Endothelial cell of umbilical vein (primary cell): ENCODE data around the gene CCDC157. TPM values are rescaled to one million over a fixed set of nuclear protein-coding genes. Genes with fewer than 3 reads are reported as not detected.

Experiments
- BruUV-seq: library from RNA; stranded (reverse); fragments of 400-500 nt; replicated peaks from 2 replicates; lab custom pipeline; 2021; lab: Mats Ljungman, UMichigan
- CTCF ChIA-PET: fragments of 300-600, 350-600 bp; sonication (Branson Sonifier 250); formaldehyde crosslinking; loops from one replicate; lab custom pipeline; 2021; ENCODE audit warnings: antibody characterized with exemption, inconsistent platforms; lab: Charles Lee
- POLR2A ChIA-PET: fragments of 300-600, 350-600 bp; sonication (Branson Sonifier 250); formaldehyde crosslinking; loops from one replicate; lab custom pipeline; 2021; ENCODE audit warnings: antibody characterized with exemption, inconsistent platforms; lab: Charles Lee
- DNase-seq: peaks from one replicate; pipeline ENCODE4 v3.0.0-alpha.2; 2011; ENCODE audit warnings: low read depth, low spot score
- FAIRE-seq: peaks from 2 replicates; lab custom pipeline; 2011; peaks lifted over from hg19 to GRCh38; lab: Jason Lieb, UNC
- H2AFZ ChIP-seq: 2 replicates; pipeline ENCODE4 v1.6.0; 2012; ENCODE audit warnings: low read depth, low read length, control low read depth, inconsistent platforms
- H3K27ac ChIP-seq: 2 replicates; pipeline ENCODE4 v1.5.1; 2011; ENCODE audit warnings: low read depth, mild to moderate bottlenecking, control low read depth, low read length, moderate library complexity; ENCODE audit not compliant: insufficient read depth
- H3K27me3 ChIP-seq, 2 experiments: 2 replicates each; pipeline versions ENCODE4 v1.6.0 to v1.6.1; 2011; ENCODE audit warnings: low read length in 2 of 2, mixed read lengths in 1 of 2; ENCODE audit not compliant: control insufficient read depth in 2 of 2, insufficient read depth in 2 of 2
- H3K36me3 ChIP-seq, 2 experiments: 2 replicates in 1 of 2; 3 replicates in 1 of 2; pipeline ENCODE4 v1.5.1; 2011; ENCODE audit warnings: low read length in 2 of 2, mild to moderate bottlenecking in 1 of 2, moderate library complexity in 1 of 2; ENCODE audit not compliant: control insufficient read depth in 2 of 2, insufficient read depth in 2 of 2; ENCODE audit errors: extremely low read depth in 1 of 2
- H3K4me1 ChIP-seq: 3 replicates; pipeline ENCODE4 v1.5.1; 2011; ENCODE audit warnings: mild to moderate bottlenecking, low read length; ENCODE audit not compliant: control insufficient read depth, insufficient read depth; ENCODE audit errors: extremely low read depth
- H3K4me2 ChIP-seq: 2 replicates; pipeline ENCODE4 v1.6.1; 2011; ENCODE audit warnings: low read length, control low read depth, mixed read lengths; ENCODE audit not compliant: insufficient read depth
- H3K4me3 ChIP-seq, 3 experiments: fragments of 200-600 bp in 1 of 3; sonication (generic), shearing (Covaris generic) in 1 of 3; replicated peaks in 1 of 3; 2 replicates each; pipeline ENCODE4 v1.5.1; 2011 to 2016; ENCODE audit warnings: control low read depth in 3 of 3, low read length in 3 of 3, mild to moderate bottlenecking in 2 of 3, inconsistent platforms in 1 of 3, low read depth in 1 of 3, moderate library complexity in 1 of 3; ENCODE audit not compliant: insufficient read depth in 1 of 3
- H3K79me2 ChIP-seq: 2 replicates; pipeline ENCODE4 v1.6.0; 2012; ENCODE audit warnings: low read length, inconsistent platforms; ENCODE audit not compliant: control insufficient read depth, insufficient read depth
- H3K9ac ChIP-seq: replicated peaks from 2 replicates; pipeline ENCODE3; 2011; ENCODE audit warnings: low read length, control low read depth; ENCODE audit not compliant: insufficient read depth; ENCODE audit errors: extremely low read depth
- H3K9me1 ChIP-seq: replicated peaks from 3 replicates; pipeline ENCODE4 v1.6.0; 2011; ENCODE audit warnings: mild to moderate bottlenecking, low read length; ENCODE audit not compliant: control insufficient read depth, insufficient read depth; ENCODE audit errors: extremely low read depth
- H3K9me3 ChIP-seq: replicated peaks from 2 replicates; pipeline ENCODE4 v1.5.1; 2012; ENCODE audit warnings: low read length, inconsistent platforms; ENCODE audit not compliant: control insufficient read depth, insufficient read depth
- H4K20me1 ChIP-seq: replicated peaks from 2 replicates; pipeline ENCODE3; 2011; ENCODE audit warnings: mild to moderate bottlenecking, low read length; ENCODE audit not compliant: control insufficient read depth, insufficient read depth; ENCODE audit errors: extremely low read depth
- EZH2 ChIP-seq: IDR thresholded peaks from 2 replicates; pipeline ENCODE4 v1.6.1; 2012; ENCODE audit warnings: borderline replicate concordance, low read depth, mild to moderate bottlenecking, moderate library complexity, low read length, inconsistent platforms; ENCODE audit not compliant: severe bottlenecking
- FOS ChIP-seq: IDR thresholded peaks from 2 replicates; pipeline ENCODE4 v1.6.1; 2011; ENCODE audit warnings: mild to moderate bottlenecking, low read length, moderate library complexity, borderline replicate concordance; ENCODE audit not compliant: insufficient read depth
- MYC ChIP-seq: IDR thresholded peaks from one replicate; pipeline ENCODE4 v1.6.1; 2011; ENCODE audit warnings: mild to moderate bottlenecking, low read depth, low read length
- POLR2A ChIP-seq: IDR thresholded peaks from 2 replicates; pipeline ENCODE4 v1.6.1; 2012; ENCODE audit warnings: low read depth, mild to moderate bottlenecking, control low read depth, low read length
- POLR2AphosphoS5 ChIP-seq: IDR thresholded peaks from 2 replicates; pipeline ENCODE4 v1.6.1; 2012; ENCODE audit warnings: low read depth, mild to moderate bottlenecking, control low read depth, low read length, moderate library complexity; ENCODE audit not compliant: insufficient read depth
- dilution Hi-C: fragments of 300-500 bp; cut with MboI; formaldehyde crosslinking; loops from one replicate; pipeline ENCODE4 v1.15.0; 2019; ENCODE audit warnings: low sequenced_read_pairs; ENCODE audit not compliant: extremely low pct_ligation_motif_present
- intact Hi-C: fragments of 100-400 bp; cut with micrococcal nuclease; formaldehyde crosslinking; loops from one replicate; pipeline ENCODE4 v1.10.0; 2022
- polyA plus RNA-seq, 4 experiments: library from polyadenylated mRNA; depleted of rRNA in 3 of 4; stranded (reverse) in 3 of 4; unstranded in 1 of 4; fragments of >200 nt; gene quantifications; 2 replicates each; pipeline versions ENCODE4 v1.2.1 to v1.2.3, GENCODE V29; 2011 to 2012; ENCODE audit warnings: missing spikeins in 1 of 4
- total RNA-seq: library from RNA; stranded (reverse); gene quantifications from 2 replicates; pipeline ENCODE4 v1.2.3, GENCODE V29; 2021
- TF ChIP-seq, protein P1 (sequence below): IDR thresholded peaks from 2 replicates; pipeline ENCODE4 v1.6.1; 2011; ENCODE audit not compliant: insufficient read depth, insufficient read length

CCDC157 gene
- total and polyA plus RNA-seq, 2 donors (not counting 3 experiments of a cell fraction or from before 2014, with no cell fraction given): 2.1 to 3.1 TPM

DNA sequence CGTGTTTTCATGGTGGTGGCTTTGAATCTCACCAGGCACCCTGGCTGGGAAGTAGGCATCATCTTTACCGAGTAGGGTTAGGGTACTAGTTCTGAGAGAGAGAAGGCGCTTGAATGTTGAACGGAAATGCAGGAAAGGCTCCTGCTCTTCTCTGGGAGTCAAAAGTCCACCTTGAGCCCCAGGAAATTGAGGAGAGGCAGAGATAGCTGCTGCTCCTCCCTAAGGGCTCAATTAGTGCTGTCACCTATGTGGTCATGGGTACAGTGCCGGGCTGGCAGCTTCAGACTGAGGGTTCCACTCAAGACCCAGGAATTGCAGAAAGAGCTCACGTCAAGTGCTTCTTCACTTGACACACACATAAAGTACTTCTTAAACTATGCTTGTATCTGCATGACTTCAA, 1.7 kb downstream of the CCDC157 start:
- Histone ChIP-seq H2AFZ (no peak overlapping the region), H3K4me1 (peaks cover 15% of the 10 kb centered on the region), H3K9ac (no peak overlapping the region), H3K9me3 (no peaks in the 10 kb centered on the region), H3K27me3 (no peaks in the 10 kb centered on the region), H3K79me2 (peaks cover 28% of the 10 kb centered on the region), H3K4me2 (no peak overlapping the region), H3K9me1 (no peaks in the 10 kb centered on the region), H3K4me3 (no peak overlapping the region), H3K36me3 (no peaks in the 10 kb centered on the region), H3K27ac (no peak overlapping the region), H4K20me1 (no peaks in the 10 kb centered on the region)
- DNase-seq (no peak), FAIRE-seq (no peak)
- BruUV-seq: no TSS peak
- dilution Hi-C loops: no loop called here
- intact Hi-C loops: no loop called here
- CTCF ChIA-PET: interaction anchor here (0.6 to 3.3 kb wide), 3 partner anchors 29 to 297 kb away, joined by 3 to 15 read pairs (median 10); partner anchors contain the start of gene RNF215
- no peak for TF ChIP-seq POLR2AphosphoS5
- POLR2A ChIA-PET: no interaction called here

DNA sequence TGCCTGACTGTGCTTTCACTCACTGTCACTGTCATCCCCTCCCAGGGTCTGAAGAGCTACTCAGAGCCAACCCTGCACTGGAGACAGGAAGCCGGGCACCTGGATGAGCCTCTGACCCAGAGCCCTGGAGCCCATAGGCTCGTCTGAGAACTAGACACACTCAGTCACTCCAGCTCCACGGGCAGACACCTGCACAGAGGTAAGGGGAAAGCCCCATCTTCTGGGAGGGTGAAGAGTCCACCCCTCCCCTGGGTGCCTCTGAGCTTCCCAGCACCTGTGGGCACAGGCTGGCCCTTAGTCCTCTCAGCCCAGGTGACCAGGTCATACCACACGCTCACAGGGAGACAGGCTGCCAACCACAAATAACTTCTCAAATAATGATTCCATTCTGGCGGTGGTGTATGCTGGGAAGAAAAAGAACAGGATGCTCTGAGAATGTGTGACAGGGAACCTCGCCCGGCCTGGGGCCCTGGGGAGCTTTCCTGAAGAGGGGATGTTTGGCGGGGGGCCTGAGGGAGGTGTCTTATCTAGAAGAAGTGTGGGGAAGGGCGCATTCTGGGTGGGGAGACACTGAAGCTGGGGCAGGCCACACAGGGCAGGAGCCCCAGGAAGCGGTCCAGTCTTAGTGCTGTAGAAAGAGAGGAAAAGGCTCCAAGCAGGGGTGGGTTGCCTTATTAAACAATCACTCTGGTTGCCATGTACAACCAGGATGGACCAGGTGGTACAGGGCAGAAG, 5.3 kb downstream of the CCDC157 start:
- BruUV-seq: no TSS peak
- CTCF ChIA-PET: interaction anchor here (1.1 to 1.5 kb wide), 3 partner anchors 13 to 74 kb away, joined by 3 to 4 read pairs (median 3); partner anchors contain the start of gene RNF215
- Histone ChIP-seq H3K4me1 (no peaks in the 10 kb centered on the region), H4K20me1 (no peaks in the 10 kb centered on the region), H2AFZ (no peak overlapping the region), H3K9me1 (no peaks in the 10 kb centered on the region), H3K9ac (no peak overlapping the region), H3K4me3 (no peak overlapping the region), H3K27me3 (no peaks in the 10 kb centered on the region), H3K4me2 (no peak overlapping the region), H3K36me3 (no peaks in the 10 kb centered on the region), H3K27ac (no peak overlapping the region), H3K9me3 (no peaks in the 10 kb centered on the region), H3K79me2 (no peaks in the 10 kb centered on the region)
- TF ChIP-seq, protein P1, sequence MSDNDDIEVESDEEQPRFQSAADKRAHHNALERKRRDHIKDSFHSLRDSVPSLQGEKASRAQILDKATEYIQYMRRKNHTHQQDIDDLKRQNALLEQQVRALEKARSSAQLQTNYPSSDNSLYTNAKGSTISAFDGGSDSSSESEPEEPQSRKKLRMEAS: no peak
- TF ChIP-seq POLR2A (no peak), MYC (no peak), FOS (no peak), EZH2 (no peak)
- dilution Hi-C loops: no loop called here
- no peak for DNase-seq
- no peak for FAIRE-seq
- intact Hi-C loops: no loop called here
- POLR2A ChIA-PET: no interaction called here
